ENCODE measurements around the gene SDK2.

The SDK2 gene

DNA sequence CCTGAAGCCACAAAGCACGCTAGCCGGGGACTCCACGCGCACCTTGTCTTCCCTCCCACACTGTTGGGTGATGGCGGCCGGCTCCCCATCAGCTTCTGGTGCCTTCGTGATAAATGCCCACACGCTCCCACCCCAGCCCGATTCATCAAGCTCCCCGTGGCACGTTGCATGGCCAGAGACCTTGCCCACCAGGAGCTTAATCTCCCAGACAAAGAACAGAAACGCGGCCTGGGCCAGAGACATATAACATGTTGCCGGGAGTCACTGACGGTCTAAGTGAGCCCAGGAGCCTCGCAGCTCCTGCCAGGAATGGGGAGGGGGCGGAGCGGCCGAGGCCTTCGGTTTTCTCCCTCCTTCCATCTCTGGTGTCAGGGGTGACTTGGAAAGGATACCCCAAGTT is 93.1 kb downstream of the SDK2 start:
- DNase-seq: no peak

DNA sequence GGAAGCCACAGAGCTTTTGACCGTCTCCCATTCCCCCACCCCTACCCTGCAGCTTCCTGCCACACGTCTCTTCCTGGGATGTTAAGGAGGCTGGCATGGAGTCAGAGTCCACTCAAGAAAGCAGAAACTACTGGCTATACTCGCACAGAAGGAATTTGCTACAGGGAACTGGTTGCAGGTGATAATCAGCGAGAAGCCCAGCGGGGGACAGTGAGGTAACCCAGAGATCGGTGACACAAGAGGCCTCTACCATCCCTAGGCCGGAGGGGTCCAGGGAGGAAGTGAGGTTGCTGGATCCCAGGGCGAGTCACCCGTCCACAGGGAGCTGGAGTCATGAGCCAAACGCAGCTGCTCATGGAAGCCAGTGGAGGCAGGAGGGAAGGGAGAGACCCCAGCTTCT is 93.7 kb downstream of the SDK2 start:
- no peak for DNase-seq

DNA sequence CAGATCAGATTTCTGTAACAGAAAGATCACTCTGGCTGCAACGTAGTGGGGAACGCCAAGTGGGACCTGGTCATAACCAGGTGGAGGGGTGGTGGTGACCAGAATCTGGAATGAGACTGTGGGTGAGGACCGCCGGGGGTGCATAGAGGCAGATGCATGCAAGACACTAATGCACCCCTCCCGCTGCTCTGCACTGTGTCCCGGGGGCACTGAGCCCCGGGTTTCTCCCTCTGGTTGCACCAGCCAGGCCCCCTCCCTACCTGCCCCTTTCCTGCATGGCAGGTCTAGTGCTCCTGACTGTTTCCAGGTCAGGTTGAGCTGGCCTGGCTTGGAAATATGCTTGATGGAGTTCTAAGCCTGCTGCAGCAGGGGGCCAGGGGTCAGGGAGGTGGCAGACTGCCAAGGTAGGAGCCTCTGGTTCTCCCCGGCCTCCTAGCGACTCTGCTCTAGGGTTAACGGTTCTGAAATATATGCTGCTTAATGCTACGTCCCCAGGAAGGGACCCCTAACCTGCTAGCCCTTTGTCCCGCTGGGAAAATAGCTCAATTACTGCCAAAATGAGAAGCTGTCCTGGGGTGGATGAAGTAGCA is 94.3 kb downstream of the SDK2 start:
- no peak for DNase-seq

DNA sequence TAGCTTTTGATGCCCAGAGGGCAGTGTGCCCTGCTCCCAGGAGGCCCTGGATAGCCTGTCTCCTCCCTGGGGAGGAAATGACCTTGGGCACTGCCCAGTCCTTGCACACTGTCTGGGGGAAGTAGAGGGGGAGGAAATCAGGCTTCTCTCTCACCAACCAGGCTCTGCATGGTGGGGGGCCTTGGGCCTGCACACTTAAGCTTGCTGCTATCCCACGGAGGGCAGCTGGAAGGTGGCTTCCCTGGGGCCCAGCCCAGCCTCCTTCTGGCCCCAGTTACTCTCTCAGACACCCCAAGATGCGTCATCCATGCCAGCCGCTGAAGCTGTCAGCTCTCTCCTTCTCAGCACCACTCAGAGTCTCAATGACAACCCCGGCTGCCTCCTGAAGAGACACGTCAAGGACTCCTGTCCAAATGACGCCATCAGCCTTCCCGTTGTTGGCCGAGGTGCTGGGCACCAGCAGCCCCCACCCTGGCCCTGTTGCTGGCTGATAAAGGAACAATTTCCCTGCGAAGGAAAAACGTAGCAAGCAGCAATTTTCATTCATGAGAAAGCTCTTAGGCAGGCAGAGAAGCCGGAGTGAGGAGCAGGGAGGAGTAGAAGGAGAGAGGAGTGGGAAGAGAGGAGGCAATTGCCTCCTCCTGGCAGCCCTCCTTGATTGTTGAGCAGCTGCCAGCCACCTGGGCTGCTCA is 95.5 kb downstream of the SDK2 start:
- no peak for DNase-seq

DNA sequence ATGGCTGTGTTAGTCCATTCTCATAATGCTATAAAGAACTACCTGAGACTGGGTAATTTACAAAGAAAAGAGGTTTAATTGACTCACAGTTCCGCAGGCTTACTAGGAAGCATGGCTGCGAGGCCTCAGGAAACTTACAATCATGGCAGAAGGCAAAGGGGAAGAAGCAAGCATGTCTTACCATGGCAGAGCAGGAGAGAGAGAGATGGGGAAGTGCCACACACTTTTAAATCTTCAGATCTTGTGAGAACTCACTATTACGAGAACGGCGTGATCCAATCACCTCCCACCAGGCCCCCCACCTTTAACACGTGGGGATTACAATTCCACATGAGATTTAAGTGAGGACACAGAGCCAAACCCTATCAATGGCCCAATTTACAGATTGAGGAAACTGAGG is 96.5 kb downstream of the SDK2 start:
- no peak for DNase-seq

DNA sequence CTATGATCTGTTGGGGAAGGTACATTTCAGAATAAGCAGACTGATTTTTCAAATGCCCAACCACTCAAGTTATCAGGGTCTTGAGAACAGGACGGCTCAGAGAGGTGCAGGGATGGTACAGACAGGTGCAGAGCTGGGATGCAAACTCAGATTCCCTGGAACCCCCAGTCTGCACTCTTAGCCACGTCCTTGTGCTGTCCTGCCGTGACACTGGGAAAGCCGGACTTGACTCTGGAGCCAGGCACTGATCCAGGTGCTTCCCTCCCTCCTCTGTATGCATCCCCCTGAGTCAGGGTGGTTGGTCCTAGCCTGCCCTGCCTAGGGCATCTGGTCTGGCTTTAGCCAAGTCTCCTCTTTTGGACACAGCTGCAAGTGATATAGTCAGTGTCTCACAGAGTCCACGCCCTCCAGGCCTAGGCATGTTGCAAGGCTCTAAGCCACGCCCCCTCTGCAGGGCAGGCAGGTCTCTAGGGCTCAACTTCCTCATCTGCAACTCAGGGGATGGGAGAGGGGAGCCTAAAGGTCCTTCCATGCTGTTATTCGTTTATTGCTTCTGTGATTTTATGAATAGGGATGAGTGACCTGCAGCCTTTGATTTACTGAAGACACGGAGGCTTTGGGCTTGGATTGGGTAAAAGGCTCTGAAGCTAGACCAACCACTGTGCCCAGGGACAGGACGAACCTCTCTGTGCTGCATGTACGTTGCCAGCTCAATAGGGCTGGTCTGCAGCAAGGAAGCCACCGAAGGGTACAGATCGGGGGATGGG is 97.3 kb downstream of the SDK2 start:
- DNase-seq: peak; percentile 75

DNA sequence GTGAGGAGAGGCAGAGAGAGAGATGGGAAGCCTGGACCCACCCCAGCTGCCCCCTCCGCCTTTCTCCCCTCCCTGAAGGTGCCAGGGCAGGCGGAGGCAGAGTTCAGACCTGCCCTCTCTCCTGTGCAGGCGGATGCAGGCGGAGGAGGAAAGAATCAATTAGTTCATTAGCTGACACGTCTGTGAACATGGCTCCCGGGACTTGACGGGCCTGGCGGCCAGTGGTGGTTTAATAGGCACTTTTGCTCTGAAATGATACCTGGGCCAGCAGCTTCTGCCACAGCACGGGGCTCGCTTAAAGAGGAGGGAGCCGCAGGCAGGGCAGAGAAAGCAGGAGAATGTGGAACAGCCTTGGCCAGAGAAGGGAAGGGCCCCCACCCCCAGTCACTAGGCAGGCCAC is 98.1 kb downstream of the SDK2 start:
- no peak for DNase-seq

DNA sequence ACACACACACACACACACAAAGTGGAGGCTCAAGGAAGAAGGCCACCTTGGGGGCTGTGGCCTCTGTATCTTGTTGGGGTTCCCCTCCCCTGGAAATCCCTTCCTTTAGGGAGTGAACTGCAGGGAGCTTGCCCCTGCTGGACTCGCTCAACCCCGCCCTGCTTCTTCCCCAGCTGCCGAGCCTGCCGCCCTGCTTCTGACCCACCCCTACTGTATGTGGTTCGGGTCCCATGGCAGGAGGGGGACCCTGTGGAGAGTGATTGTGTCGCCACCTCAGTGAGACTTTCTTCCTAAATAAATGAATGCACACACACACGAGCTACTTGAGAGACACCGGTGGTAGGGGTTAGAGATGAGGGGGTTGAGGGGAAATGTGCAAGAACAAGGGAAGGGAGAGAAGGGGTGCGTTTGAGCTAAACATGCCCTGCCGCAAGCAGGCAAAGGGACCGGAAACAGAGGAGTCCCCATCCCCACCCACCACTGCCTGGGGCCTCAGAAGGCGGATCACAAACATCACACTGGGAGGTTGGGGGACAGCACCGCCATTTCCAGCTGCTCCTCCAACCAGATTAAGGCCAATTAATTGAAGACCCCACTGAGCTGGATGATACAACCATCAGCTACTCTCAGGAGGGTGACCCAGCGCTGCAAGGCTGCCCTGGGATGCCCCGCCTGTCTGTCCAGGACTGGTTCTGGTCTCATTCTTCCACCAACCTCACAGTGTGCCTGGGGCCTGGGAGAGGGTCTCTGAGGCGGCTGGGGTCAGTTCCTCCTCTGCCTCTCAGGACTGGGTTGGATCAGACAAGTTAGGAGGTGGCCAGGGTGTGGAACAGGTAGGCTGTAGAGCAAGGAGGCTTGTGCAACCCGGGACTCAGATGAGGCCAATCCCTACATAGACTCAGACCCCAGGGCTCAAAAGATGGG is 98.9 kb downstream of the SDK2 start:
- DNase-seq: no peak

DNA sequence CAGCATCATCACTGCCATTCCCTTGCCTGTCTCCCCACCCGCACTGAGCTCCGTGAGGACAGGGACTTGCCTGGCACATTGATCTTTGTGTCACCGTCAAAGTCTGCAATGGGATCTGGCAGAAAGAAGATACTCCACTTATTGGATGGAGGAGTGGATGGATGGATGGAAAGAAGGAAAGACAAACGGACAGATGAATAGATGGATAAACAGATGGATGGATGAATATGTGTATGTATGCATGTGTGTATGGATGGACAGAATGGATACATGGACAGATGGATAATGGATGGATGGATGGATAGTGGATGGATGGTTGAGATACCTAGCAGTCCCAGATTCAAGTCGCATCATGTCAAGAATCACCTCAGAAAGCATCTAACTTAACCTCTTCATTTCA is 99.9 kb downstream of the SDK2 start:
- DNase-seq: no peak

DNA sequence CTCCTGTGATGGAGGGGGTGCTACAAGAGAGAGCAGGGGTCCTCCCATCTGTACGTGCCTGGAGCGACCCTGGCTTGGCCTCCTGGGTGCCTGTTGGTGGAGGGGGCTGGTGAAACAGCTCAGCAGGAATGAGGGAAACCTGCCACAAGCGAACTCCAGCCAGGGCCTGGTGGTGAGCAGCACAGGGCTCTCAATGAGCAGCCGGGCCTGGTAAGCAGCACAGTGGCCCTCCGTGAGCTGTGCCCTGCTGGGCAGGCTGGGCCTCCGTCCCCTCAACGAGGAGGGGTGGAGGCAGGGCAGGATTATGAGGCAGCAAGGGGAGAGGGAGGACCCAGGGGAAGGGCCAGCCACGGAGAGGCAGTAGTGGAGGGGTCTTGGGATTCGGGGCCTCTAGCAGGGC is 101.9 kb downstream of the SDK2 start:
- DNase-seq: no peak

DNA sequence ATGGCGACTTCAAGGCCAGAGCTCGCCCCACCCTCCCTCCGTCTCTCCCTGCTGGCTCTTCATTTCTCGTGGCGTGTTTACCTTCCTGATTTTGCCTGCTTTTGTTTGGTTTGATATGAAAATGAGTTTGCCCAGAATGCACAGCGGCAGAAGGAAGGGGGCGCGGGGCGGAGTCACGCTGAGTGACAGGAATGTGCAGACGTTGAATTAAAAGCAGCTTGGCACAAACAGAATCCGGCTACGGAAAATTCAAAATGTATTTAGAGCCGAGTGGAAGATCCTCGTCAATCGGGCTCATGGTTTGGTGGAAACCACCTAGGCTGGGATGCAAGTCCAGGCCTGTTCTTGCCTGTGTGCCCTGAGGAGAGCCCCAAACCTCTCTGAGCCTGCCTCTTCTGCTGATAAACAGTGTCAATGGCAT is 102.7 kb downstream of the SDK2 start:
- DNase-seq: no peak

DNA sequence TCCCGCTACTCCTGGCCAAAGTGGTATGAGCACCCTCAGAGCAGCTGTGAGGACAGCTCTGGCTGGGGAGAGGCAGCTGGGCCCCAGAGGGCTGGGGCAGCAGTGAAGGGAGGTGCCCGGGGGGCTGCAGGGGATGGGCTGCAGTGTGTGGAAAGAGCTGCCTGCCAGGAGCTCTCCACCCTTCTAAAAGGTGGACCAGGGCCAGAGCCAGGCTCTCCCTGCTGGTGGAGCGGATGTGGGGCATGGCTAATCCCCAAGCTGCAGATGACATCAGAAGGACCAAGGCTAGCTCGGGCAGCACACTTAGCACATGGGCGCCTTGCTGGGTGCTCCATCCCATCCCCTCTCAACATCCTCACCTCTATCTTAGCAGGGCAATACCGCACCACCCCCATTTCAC is 103.1 kb downstream of the SDK2 start:
- no peak for DNase-seq

DNA sequence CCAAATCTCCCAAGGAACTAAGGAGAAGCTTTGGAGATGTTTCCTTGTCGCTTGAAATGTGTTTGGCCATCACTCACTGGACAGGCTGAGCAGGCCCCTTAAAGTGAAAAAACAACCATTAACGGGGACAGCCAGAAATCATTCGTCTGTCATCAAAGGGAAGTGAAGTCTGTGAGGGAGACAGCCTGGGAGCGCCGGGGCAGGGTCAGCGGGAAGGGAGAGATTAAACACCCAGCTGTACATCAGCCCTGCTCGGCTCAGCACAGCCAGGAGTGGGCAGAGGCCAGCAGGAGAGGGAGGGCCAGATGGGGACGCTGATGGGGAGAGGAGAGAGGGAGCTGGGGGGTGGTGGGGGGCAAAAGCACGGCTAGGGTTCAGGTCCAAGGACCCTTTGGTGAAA is 105.1 kb downstream of the SDK2 start:
- DNase-seq: no peak

DNA sequence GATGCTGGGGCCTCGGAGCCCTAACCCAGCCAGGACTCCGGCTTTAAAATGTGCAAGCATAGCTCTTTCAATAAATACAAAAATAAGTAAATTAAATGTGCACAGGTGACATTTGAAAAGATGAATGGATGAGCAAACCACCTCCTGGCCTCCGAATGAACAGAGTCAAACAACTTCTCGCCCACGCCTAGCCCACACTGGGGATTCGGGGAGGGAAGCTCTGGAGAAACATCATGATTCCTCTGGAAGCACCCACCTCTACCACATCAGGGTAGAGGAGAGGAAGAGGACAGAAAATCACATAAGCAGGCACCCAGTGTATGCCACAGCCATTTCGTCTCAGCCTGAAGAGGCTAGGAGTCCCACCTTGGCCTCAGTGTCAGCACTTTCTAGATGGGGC is 105.8 kb downstream of the SDK2 start:
- DNase-seq: no peak

DNA sequence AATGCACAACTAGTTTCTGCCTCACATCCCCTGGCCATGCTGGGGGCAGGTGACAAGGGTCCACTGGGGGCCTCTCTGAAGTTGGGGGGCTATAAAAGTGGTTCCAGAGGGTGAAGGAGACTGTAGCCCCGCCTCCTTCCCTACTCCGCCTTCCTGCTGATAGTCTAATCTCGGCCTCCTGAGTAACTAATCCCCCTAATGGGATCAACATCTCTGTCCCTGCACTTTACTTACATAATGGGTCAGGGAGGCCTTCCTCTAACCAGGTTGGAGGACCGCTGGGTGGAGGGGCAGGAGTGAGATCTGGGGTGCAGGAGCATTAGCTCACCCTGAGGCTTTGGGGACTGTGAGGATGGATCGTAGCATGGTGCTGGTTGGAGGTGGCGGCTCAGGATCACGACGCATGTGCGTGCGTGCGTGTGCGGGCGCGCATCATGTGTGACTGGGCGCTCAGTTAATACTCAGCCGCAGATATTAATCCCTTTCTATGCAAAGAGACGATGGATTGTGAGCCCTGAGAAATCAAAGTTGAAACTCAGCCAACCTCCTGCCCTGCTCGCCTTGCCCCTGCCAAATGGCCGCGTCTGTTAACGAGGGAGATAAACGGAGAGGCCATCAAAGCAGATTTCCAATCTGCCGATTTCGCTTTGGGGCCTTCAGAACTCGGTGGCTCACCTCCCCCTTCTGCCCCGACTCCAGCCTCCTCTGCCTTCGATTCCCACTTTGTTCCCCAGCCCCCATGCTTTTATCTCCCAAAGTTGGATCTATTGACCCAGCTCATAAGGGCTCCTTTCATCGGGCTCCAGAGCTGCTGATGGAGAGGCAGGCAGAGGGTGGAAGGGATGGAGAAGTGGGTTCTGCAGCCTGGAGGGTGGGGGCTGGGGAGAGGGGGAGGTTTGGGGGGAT is 107.3 kb downstream of the SDK2 start:
- no peak for DNase-seq

DNA sequence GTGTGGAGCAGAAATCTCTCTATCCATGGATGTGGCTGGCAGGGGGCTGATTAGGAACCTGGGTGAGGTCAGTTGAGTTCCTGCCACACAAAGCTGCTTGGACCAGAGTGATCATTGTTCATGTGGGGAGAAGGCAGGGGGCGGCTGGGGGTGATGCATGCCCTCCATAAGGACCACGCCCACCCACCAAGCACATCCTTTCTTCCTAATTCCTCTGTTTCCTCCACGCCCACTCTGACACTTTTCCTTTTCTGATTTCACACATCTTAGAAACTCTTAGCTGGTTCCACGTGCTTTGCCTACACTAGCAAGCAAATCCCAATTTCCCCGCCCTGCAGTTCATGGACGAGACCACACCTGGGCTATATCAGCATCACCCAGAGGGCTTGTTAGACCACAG is 108.5 kb downstream of the SDK2 start:
- DNase-seq: no peak

DNA sequence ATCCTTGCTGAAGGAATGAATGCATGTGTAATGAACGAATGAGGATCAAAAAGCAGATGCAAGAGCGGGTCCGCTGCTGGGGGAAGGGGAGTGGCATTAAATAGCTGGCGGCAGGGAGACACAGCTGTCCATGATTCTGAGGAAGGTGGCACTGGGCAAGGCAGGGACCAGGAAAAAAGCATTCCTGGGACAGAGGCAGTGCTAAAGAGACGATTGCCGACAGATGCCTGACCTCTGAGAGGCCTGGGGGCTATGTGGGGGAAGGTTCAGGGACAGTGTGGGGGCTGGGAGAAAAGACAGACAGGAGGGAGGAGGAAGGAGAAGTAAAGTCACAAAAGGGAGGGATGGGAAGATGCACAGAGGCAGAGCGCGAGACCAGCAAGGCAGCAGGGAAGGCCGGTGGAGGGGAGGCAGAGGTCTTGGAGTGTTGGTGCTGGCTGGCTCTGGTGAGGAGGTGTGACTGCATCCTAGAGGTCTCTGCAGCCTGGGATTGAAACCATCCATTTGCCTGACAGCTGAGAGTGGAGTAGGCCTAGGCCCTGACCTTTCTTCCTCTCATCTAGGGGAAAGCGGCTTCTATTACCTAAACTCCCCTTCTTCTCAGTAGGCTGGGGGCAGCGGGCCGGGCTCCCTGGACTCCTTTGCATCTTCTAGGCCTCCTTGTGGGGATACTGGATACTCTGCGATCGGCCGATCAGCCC is 109.9 kb downstream of the SDK2 start:
- no peak for DNase-seq

DNA sequence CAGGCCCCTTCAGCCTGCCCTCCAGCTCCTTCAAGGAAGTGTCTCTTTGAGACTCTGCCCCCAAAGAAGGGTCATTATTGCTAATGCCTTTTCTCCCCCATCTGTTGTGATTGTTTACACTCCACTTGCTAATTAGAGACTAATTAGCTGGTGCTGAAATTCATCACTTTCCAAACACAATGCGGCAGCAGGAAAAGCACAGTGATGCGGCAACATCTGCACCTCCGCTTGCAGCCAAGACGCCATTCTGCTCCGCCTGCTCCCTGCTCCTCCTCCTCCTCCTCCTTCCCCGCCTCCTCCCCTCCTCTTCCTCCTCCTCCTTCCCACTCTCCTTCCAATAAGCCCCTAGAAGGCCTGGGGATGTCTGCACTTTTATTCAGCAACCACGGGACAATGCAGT is 110.5 kb downstream of the SDK2 start:
- DNase-seq: no peak

DNA sequence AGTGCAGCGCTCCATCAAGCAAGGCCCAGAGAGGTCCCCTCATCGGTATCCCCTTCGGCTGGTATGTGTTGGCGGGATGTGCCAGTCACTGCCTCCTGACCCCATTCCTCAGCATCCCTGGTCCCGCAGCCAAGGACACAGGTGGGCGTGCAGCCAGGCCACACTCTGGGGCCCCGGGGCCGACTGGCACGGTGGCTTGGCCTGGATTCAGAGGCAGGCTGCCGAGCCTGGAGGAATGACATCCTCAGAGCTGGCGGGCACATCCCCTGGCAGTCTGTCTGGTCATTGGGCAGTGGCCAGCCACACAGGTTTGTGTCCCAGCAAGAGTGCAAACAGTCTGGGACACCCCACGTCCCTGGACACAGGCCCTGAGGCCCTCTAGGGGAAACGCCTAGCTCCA is 111.1 kb downstream of the SDK2 start:
- DNase-seq: no peak

DNA sequence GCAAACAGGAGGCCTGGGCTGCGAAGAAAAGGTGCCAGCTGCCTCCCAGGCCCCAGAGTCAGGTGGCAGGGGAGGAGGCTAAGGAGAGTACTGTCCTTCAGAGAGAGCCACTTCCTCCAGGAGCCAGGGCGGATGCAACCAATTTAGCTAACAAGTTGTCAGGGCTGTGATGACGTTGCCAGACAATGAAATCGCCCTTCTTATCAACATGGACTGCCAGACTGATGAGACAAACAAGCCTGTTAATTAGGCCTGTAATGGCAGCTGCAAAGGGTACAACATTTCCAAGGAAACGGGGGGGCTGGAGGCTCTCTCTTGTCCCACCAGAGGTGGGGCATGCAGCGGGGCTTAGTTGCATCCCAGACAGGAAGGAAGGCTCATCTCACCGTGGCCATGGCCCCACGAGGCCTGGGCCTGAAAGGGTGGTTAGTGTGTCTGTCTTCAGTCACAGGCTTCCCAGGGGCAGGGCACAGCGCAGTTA is 111.8 kb downstream of the SDK2 start:
- DNase-seq: no peak

DNA sequence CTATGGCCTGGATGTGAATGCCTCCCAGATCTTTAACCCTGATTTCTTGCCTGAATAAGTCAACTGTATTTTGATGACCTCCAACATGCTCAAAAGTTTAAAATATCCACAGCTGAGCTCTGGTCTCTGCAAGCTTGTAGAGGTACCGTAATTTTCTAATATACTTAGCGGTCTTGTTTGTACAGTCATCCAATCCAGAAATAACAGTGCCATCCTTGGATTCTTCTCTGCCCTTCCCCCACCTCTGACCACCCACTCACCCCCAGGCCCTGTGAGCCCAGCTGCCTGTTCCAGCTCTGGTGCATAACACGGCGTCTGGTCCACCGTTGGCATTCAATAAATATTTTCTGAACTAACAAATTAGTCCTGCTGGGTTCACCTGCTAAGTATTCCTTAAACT is 113.1 kb downstream of the SDK2 start:
- DNase-seq: no peak

Data from CD4-positive, alpha-beta T cell treated with Interleukin-15 for 1 hour (primary cell).